GM12801 (cell line): ENCODE results near the gene KHK.

Experiments used
- CTCF ChIP-seq: IDR thresholded peaks from one replicate; pipeline ENCODE4 v1.5.1; 2011; ENCODE audit warnings: control low read depth; ENCODE audit not compliant: insufficient read length; ENCODE audit errors: extremely low read depth

KHK gene

GRCh38 chr2:27042159-27042661 is 44.4 kb upstream of the KHK start:
- no peak for TF ChIP-seq CTCF

- TF ChIP-seq CTCF: no peak
Measured at GRCh38 chr2:27042985-27043634, 43.5 kb upstream of the KHK start.

GRCh38 chr2:27049422-27050280 is 36.9 kb upstream of the KHK start:
- TF ChIP-seq CTCF: no peak

DNA sequence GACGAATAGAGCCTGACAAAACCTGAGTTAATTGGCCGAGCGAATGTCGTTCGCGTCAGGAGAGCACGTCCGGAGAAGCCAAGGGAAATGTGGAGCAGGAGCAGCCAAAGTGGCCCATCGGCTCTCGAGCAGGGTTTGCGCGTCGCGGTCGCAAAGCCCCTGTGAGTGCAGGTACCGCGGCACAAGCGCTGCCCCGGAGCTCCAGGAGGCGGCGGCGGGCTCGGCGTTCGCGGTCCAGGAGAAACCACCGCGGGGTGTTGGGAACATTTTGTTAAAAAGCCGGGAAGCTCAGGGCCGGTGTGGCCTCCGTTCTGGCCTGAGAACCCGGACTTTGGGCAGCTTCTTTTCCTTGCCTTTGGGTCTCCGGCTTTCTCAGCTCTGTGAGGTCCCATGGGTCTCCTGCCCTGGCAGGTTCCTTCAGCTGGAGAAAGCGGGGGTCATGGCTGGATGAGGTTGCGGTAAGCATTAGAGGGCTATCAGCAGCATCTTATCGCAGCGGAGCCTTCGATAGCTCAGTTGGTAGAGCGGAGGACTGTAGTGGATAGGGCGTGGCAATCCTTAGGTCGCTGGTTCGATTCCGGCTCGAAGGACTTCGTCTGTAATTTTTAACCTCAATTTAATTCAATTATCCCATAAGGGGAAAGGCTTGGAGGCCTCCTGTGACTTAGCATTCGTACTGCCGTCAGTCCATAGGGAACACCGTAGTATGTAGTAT is 36.1 kb upstream of the KHK start:
- no peak for TF ChIP-seq CTCF

GRCh38 chr2:27050996-27051901 is 35.3 kb upstream of the KHK start, which contains the start of gene AGBL5:
Gene AGBL5 (plus strand): TSS chr2:27051668. CDS start chr2:27052959, 1,291 bp downstream.
- TF ChIP-seq CTCF: no peak

- no peak for TF ChIP-seq CTCF
Measured at GRCh38 chr2:27051902-27052645, 34.5 kb upstream of the KHK start.
